A549 (cell line): ENCODE results near the gene KDM4E.

Experiments used
- EP300 ChIP-seq, 2 experiments: fragments of >200 bp; sonication (Bioruptor Twin); formaldehyde crosslinking; IDR thresholded peaks; 2 replicates in 1 of 2; 3 replicates in 1 of 2; pipeline ENCODE4 v1.6.1; 2016 to 2017
- JUN ChIP-seq, 2 experiments: fragments of >200 bp; sonication (Bioruptor Twin); formaldehyde crosslinking; IDR thresholded peaks; 2 replicates in 1 of 2; 3 replicates in 1 of 2; pipeline ENCODE4 v1.6.1; 2016 to 2017
- MYC ChIP-seq: IDR thresholded peaks from 2 replicates; pipeline ENCODE4 v1.6.1; 2012; ENCODE audit warnings: mild to moderate bottlenecking, inconsistent platforms, low read length, improper control_type of control experiment, borderline replicate concordance
- NFE2L2 ChIP-seq: fragments of 150-350 bp; conservative IDR thresholded peaks from 2 replicates; pipeline ENCODE4 v1.6.1; 2014; ENCODE audit warnings: low read length
- PHF8 ChIP-seq: fragments of 200-600 bp; sonication (generic); IDR thresholded peaks from 2 replicates; pipeline ENCODE4 v1.6.1; 2016; ENCODE audit warnings: low read depth, mild to moderate bottlenecking, antibody characterized with exemption, moderate library complexity, borderline replicate concordance
- POLR2AphosphoS2 ChIP-seq: conservative IDR thresholded peaks from 2 replicates; pipeline ENCODE4 v1.6.1; 2012; ENCODE audit warnings: low read length, improper control_type of control experiment, inconsistent platforms
- RAD21 ChIP-seq, 2 experiments: fragments of >200 bp in 1 of 2; sonication (Bioruptor Twin) in 1 of 2; formaldehyde crosslinking in 1 of 2; IDR thresholded peaks in 1 of 2; conservative IDR thresholded peaks in 1 of 2; 2 replicates in 1 of 2; 3 replicates in 1 of 2; pipeline ENCODE4 v1.6.1; 2012 to 2018; ENCODE audit warnings: inconsistent platforms in 1 of 2
- RCOR1 ChIP-seq: fragments of 150-350 bp; IDR thresholded peaks from 2 replicates; pipeline ENCODE4 v1.6.1; 2014; ENCODE audit warnings: antibody characterized with exemption, low read length, low read depth
- REST ChIP-seq: fragments of 200-600 bp; sonication (generic); IDR thresholded peaks from 2 replicates; pipeline ENCODE4 v1.6.1; 2016; ENCODE audit warnings: antibody characterized with exemption, mild to moderate bottlenecking, moderate library complexity
- RFX5 ChIP-seq: fragments of 450-650 bp; IDR thresholded peaks from 2 replicates; pipeline ENCODE4 v1.7.1; 2014; ENCODE audit warnings: antibody characterized with exemption, mild to moderate bottlenecking, moderate library complexity
- SMC3 ChIP-seq: fragments of >200 bp; sonication (Bioruptor Twin); formaldehyde crosslinking; IDR thresholded peaks from 3 replicates; pipeline ENCODE4 v1.6.1; 2018; ENCODE audit warnings: inconsistent platforms
- USF2 ChIP-seq: fragments of 450-650 bp; IDR thresholded peaks from 2 replicates; pipeline ENCODE4 v1.6.1; 2014; ENCODE audit warnings: antibody characterized with exemption
- TF ChIP-seq, protein P1 (sequence below): fragments of >200 bp; sonication (Bioruptor Twin); formaldehyde crosslinking; IDR thresholded peaks from 3 replicates; pipeline ENCODE4 v1.5.1; 2016

DNA sequence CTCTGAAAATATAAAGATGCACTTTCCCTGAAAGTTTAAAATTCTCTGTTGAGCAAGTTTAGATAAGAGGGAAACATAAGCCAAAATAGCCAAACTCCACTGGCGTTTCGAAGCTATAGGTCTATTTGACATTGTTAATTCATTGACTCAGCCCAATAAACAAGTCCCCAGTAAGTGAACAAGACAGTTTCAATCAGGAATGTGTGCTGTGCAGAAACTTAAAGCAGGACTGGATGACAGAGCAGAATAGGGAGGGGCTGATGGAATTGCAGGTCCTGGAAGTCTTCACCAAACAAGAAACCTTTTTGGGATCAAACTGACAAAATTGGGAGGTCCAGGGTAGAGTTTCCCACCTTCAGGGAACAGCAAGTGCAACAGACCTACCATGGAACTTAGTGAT lies 8.9 kb upstream of the KDM4E start:
- TF ChIP-seq EP300 (IDR thresholded peaks at IDR 0.05) (no peak), RAD21 (conservative IDR thresholded peaks at IDR 0.05 in 1 of 2, IDR thresholded peaks at IDR 0.05 in 1 of 2) (no peak), MYC (no peak), POLR2AphosphoS2 (no peak), RCOR1 (no peak), REST (no peak), RFX5 (no peak), USF2 (no peak), SMC3 (no peak), NFE2L2 (no peak), PHF8 (no peak), JUN (IDR thresholded peaks at IDR 0.05) (no peak)
- TF ChIP-seq, protein P1, sequence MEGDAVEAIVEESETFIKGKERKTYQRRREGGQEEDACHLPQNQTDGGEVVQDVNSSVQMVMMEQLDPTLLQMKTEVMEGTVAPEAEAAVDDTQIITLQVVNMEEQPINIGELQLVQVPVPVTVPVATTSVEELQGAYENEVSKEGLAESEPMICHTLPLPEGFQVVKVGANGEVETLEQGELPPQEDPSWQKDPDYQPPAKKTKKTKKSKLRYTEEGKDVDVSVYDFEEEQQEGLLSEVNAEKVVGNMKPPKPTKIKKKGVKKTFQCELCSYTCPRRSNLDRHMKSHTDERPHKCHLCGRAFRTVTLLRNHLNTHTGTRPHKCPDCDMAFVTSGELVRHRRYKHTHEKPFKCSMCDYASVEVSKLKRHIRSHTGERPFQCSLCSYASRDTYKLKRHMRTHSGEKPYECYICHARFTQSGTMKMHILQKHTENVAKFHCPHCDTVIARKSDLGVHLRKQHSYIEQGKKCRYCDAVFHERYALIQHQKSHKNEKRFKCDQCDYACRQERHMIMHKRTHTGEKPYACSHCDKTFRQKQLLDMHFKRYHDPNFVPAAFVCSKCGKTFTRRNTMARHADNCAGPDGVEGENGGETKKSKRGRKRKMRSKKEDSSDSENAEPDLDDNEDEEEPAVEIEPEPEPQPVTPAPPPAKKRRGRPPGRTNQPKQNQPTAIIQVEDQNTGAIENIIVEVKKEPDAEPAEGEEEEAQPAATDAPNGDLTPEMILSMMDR, result no peak
